ENCODE measurements around the gene MRPS35. TPM values are rescaled to one million over a fixed set of nuclear protein-coding genes. Genes with fewer than 3 reads are reported as not detected.
"Not testable (repeated sequence)": the region's sequence is repeated elsewhere in the genome, so short reads cannot be mapped to it uniquely, and the experiment has no call there.

Gene MRPS35
- total RNA-seq, 2 donors from 2014 or later: 56.1 to 69.6 TPM

- Histone ChIP-seq H3K27me3 (replicated peaks; ENCODE audit: insufficient read depth) (no peaks in the 10 kb centered on the region), H3K27ac (no peak overlapping the region), H3K4me3 (no peak overlapping the region), H3K9me3 (no peaks in the 10 kb centered on the region), H3K36me3 (no peaks in the 10 kb centered on the region), H3K4me1 (replicated peaks) (no peaks in the 10 kb centered on the region)
- 96% methylated on average over 5 of the region's 5 CpGs for WGBS
- intact Hi-C loops (cut with DNase I): no loop called here
- DNase-seq (ENCODE audit: low spot score): no peak
- TF ChIP-seq, protein P1, sequence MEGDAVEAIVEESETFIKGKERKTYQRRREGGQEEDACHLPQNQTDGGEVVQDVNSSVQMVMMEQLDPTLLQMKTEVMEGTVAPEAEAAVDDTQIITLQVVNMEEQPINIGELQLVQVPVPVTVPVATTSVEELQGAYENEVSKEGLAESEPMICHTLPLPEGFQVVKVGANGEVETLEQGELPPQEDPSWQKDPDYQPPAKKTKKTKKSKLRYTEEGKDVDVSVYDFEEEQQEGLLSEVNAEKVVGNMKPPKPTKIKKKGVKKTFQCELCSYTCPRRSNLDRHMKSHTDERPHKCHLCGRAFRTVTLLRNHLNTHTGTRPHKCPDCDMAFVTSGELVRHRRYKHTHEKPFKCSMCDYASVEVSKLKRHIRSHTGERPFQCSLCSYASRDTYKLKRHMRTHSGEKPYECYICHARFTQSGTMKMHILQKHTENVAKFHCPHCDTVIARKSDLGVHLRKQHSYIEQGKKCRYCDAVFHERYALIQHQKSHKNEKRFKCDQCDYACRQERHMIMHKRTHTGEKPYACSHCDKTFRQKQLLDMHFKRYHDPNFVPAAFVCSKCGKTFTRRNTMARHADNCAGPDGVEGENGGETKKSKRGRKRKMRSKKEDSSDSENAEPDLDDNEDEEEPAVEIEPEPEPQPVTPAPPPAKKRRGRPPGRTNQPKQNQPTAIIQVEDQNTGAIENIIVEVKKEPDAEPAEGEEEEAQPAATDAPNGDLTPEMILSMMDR (IDR thresholded peaks at IDR 0.05): no peak
- TF ChIP-seq POLR2A (IDR thresholded peaks at IDR 0.05): no peak
- no peak for TF ChIP-seq POLR2AphosphoS5 (IDR thresholded peaks at IDR 0.05)
These were observed 33.0 kb downstream of the MRPS35 start for GRCh38 chr12:27743601-27744000.

- intact Hi-C loops (cut with DNase I); H3K36me3 ChIP-seq; H3K4me3 ChIP-seq; H3K4me1 ChIP-seq (replicated peaks); H3K9me3 ChIP-seq; DNase-seq (ENCODE audit: low spot score); H3K27me3 ChIP-seq (replicated peaks; ENCODE audit: insufficient read depth); H3K27ac ChIP-seq: not testable (repeated sequence)
- WGBS: 64% methylated on average over 1 of the region's 1 CpG
These were observed 35.1 kb downstream of the MRPS35 start for GRCh38 chr12:27745734-27746133.

- H3K4me3 ChIP-seq: no peak overlapping the region
- intact Hi-C loops (cut with DNase I): no loop called here
- peak overlapping the region; percentile 56 to 62 for H3K27ac ChIP-seq
- WGBS: 87% methylated on average over 3 of the region's 3 CpGs
- no peaks in the 10 kb centered on the region for H3K9me3 ChIP-seq
- DNase-seq (ENCODE audit: low spot score): no peak
- H3K27me3 ChIP-seq (replicated peaks; ENCODE audit: insufficient read depth): no peaks in the 10 kb centered on the region
- TF ChIP-seq POLR2A (IDR thresholded peaks at IDR 0.05): no peak
- TF ChIP-seq POLR2AphosphoS5 (IDR thresholded peaks at IDR 0.05): no peak
- TF ChIP-seq, protein P1 (IDR thresholded peaks at IDR 0.05): no peak
- no peaks in the 10 kb centered on the region for H3K36me3 ChIP-seq
- no peaks in the 10 kb centered on the region for H3K4me1 ChIP-seq (replicated peaks)
These were observed 36.6 kb downstream of the MRPS35 start for GRCh38 chr12:27747111-27747820.

- Histone ChIP-seq H3K36me3 (no peaks in the 10 kb centered on the region), H3K27ac (no peak overlapping the region), H3K4me1 (replicated peaks) (no peaks in the 10 kb centered on the region), H3K4me3 (no peak overlapping the region), H3K9me3 (no peaks in the 10 kb centered on the region), H3K27me3 (replicated peaks; ENCODE audit: insufficient read depth) (no peaks in the 10 kb centered on the region)
- 85% methylated on average over 15 of the region's 15 CpGs for WGBS
- TF ChIP-seq POLR2AphosphoS5 (IDR thresholded peaks at IDR 0.05): no peak
- TF ChIP-seq, protein P1 (IDR thresholded peaks at IDR 0.05): no peak
- no peak for TF ChIP-seq POLR2A (IDR thresholded peaks at IDR 0.05)
- DNase-seq (ENCODE audit: low spot score): peak; percentile 12
- intact Hi-C loops (cut with DNase I): no loop called here
These were observed 40.9 kb downstream of the MRPS35 start for GRCh38 chr12:27751386-27752047.

- Histone ChIP-seq H3K27me3 (replicated peaks; ENCODE audit: insufficient read depth) (no peaks in the 10 kb centered on the region), H3K36me3 (no peaks in the 10 kb centered on the region), H3K27ac (no peak overlapping the region), H3K4me3 (no peak overlapping the region), H3K9me3 (no peaks in the 10 kb centered on the region), H3K4me1 (replicated peaks) (no peaks in the 10 kb centered on the region)
- no peak for TF ChIP-seq POLR2A (IDR thresholded peaks at IDR 0.05)
- TF ChIP-seq, protein P1 (IDR thresholded peaks at IDR 0.05): no peak
- TF ChIP-seq POLR2AphosphoS5 (IDR thresholded peaks at IDR 0.05): no peak
- 89% methylated on average over 3 of the region's 3 CpGs for WGBS
- no peak for DNase-seq (ENCODE audit: low spot score)
- intact Hi-C loops (cut with DNase I): no loop called here
These were observed 44.2 kb downstream of the MRPS35 start for GRCh38 chr12:27754795-27755194.

Data from prostate gland (tissue), 2 donors.